GM21737 (cell line): Measurements from ENCODE around the gene ABCC10.
"Not testable (repeated sequence)": the region's sequence is repeated elsewhere in the genome, so short reads cannot be mapped to it uniquely, and the experiment has no call there.

Experiments used
- ATAC-seq: cut with Tn5 transposase; IDR thresholded peaks from one replicate; pipeline ENCODE4 v1.9.1; 2021; ENCODE audit warnings: mild to moderate bottlenecking, moderate library complexity; ENCODE audit not compliant: unreplicated experiment

Gene ABCC10

DNA sequence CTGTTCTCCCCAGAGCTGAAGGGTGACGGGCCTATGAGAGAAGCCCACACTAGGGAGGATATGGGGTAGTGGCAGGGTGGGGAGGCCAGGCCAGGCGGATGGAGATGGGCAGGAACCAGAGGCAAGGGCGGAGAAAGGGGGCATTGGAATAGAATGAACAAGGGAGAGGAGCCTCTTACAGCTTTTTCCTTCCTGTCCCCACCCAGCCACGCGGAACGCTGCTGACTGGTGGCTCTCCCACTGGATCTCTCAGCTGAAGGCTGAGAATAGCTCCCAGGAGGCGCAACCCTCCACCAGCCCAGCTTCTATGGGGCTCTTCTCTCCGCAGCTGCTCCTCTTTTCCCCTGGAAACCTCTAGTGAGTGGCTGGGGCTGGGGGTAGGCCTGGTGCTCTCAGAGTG, 17.2 kb downstream of the ABCC10 start:
- no peak for ATAC-seq

DNA sequence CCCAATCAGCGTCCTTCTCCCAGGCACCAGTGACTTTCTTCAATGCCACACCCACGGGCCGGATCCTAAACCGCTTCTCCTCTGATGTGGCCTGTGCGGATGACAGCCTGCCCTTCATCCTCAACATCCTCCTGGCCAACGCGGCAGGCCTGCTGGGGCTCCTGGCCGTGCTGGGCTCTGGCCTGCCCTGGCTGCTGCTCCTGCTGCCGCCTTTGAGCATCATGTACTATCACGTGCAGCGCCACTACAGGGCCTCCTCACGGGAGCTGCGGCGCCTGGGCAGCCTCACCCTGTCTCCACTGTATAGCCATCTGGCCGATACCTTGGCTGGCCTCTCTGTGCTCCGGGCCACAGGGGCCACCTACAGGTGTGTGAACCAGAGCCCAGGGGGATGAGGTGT, 18.2 kb downstream of the ABCC10 start:
- no peak for ATAC-seq

DNA sequence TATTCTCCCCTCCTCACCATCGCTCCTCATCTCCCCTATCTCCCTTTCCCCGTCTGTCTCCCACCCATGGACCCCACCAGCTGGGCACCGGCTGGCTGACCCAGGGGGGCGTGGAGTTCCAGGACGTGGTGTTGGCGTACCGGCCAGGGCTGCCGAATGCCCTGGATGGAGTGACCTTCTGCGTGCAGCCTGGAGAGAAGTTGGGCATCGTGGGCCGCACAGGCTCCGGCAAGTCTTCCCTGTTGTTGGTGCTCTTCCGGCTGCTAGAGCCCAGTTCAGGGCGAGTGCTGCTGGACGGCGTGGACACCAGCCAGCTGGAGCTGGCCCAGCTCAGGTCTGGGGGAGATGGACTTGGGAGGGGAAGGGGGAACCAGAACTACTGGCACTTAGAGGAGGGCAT, 20.3 kb downstream of the ABCC10 start:
- ATAC-seq = no peak

DNA sequence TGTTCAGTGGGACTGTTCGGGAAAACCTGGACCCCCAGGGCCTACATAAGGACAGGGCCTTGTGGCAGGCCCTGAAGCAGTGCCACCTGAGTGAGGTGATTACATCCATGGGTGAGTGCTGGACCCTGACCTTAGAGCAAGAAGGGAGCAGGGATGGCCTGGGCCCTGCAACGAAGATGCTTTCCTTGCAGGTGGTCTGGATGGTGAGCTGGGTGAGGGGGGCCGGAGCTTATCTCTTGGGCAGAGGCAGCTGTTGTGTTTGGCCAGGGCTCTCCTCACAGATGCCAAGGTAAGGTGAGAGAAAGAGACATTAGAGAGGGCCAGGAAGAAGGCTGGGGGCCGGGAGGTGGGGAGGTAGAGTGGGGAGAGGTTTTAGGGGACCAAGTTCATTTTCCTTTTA, 21.6 kb downstream of the ABCC10 start:
- no peak for ATAC-seq

DNA sequence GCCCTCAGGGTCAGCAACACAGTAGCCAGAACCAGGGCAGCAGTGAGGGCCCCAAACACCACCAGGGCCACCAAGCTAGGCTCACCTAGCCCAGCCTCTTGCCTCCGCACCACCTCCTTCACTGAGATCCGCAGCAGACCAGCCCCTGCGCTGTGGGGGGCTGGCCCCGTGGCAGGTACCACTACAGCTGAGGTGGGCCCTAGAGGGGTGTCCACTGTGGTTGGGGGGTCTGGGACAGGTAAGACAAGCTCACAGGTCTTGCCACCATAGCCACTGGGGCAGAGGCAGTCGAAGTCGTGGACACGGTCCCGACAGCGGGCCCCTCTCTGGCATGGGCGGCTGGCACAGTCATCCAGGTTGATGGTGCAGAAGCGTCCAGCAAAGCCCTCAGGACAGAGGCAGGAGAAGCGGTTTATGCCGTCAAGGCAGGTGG, 23.4 kb downstream of the ABCC10 start:
- no peak for ATAC-seq

DNA sequence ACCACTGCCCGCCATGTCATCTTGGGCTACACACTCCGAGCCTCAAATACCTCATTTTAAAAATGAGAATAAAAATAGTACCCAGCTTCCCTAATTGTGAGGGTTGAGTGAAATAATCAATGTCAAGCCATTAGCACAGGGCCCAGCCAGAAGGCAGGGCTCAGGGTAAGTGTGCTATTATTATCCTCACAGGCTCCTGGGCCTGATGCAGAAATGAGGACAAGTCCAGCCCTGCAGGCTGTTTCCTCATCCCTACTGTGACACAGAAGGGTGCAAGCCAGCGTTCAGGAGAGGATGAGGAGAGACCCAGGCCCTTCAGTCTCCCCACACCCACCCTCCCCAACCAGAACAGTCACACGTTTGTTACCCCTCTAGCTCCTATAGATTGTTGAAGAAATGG, 24.0 kb downstream of the ABCC10 start:
- no peak for ATAC-seq

DNA sequence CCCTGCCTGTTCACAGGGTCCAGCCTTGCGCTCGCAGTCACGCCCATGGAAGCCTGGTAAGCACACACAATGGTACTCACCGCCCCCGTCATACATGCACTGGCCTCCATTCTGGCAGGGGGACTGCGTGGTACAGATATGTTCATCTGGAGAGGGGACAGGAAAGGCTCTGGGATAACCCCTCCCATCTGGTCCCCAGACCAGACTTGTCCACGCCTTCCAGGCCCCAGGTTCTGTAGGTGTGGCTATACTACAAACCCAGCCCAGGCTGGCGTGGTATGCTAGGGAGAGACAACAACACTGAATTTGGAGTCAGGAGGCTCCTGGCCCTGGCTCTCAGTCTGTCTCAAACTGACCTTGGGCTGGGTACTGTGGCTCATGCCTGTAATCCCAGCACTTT, 24.6 kb downstream of the ABCC10 start:
- no peak for ATAC-seq

DNA sequence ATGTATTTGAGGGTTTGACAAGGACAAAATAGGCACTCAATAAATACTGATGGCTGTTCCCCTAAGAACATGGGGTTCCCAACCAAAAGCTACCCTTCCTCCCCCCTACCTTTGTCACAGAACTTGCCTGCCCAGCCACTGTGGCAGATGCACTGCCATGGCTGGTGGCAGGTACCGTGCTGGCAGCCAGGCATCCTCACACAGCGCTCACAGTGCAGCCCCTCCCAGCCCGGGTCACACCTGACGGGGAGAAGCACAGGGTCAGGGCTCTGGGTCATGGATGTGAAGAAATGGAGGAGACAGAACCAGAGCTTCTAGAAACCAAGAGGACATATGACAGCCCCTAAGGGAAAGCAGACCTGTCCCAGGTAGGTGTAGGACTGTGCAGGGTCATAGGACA, 25.6 kb downstream of the ABCC10 start:
- ATAC-seq = no peak

DNA sequence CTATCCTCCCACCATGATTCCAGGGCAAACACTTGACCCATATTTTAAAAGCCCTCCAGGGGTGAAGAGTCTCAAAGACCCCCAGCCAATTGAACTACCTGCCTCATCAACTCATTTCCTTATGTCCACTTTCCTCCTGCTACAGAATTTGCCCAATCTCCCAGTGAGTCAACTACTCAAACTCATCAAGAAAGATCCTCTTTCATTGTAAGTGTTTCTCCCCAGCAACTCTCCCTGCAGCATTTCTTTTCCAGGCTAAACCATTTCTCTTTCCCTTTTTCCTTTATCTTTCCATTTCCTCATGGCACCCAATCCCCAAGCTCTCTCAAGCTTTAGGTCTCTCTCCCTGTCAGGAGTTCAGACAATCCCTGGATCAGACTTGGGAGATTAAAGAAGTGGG, 26.5 kb downstream of the ABCC10 start:
- no peak for ATAC-seq

DNA sequence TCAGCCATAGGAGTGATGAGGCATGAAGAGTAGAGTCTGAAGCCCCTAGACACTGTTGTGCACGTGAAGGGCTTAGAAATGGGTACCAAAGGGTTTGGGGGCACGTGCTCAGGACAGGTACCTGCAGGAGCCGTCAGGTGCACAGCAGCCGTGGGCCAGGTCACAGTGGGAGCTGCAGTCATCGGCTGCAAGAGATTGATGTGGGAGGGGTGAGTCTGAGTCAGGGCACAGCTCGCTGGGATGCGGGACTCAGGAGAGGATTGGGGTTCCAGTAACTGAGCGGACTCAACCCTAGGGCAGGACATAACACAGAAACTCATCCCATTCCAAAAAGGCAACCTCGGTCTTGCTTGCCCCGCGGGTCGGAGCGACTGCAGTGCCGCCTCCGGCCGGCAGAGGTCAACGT, 27.0 kb downstream of the ABCC10 start:
- no peak for ATAC-seq

DNA sequence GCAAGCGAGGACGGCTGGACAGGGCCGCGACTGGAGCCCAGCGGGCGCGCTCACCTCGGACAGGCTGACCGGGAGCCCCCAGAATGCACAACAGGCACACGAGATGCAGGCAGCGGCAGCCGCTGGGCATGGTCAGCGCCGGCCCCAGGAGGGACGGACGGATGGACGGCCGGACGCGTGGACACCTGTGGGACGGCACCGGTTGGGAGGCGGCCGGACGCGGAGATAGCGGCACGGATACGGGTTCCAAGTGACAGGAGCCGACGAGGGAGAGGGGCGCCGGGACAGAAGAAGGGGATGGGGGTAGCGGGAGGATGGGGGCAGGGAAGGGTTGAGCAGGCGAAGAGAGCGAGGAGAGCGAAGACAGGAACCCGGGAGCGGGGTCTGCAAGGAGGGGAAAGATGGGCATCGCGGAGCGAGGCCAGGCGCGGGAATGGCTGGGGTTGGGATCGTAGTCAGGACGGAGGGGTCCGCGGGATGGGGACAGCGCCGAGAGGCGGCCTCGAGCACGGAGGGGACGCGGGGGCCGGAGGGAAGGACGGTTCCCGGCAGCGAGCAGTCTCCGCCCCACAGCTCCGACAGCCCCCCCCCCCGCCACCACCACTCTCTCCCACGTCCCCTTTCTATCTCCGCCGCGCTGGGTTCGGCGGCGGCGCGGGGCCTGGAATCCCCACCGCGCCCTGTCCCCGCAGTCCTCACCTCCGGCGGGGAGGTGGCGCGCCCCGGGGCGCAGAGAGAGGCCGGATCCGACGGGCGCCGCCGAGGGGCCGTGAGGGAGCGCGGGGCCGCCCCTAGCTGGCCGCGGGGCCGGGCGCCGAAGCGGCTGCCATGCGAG, 27.6 kb downstream of the ABCC10 start:
- ATAC-seq = no peak

DNA sequence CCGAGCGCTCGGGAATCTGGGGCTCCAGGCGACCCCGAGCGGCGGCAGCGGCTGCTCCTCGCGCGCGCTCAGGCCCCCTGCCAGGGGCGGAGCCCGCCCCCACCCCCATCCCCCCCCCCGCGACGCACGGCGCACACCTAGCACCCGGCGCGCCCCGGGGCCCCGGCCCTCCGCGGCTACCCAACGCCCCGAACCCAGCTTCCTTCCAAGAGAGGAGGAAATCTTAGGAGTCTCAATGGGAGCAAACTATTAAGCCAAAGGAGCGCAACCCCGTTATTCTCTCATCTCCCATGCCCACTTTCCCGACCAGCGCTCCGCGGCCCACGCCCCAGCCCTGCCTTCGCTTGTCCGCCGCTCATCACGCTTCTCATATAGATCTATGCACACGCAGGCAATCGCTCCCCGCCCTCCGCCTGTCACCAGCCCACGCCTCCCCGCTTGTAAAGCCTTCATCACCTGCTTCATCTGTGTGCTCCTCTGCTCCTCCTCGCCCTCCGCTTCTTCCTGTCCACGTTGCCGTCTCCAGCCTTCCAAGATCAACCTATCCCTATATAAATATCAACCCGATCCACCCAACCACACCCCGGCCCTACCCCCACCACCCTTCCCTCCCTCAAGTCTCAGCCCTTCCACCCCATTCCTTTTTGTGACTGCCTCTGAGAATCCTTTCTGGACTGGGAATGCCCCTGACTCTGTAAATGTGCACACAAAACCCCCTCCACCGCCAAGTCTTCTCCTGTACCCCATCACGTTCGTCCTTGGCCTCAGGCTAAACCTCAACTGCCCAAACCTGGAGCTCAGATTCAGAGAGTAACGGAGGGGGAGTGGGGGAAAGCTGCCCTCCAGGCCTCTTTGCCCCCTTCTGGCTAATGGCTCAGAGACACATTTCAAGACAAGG, 28.4 kb downstream of the ABCC10 start, which contains the start of gene DLK2:
TSS of gene DLK2 (minus strand) at position 18 of the 898 bp plus-strand sequence. CDS start 723 bp downstream, outside the sequence.
- no peak for ATAC-seq

DNA sequence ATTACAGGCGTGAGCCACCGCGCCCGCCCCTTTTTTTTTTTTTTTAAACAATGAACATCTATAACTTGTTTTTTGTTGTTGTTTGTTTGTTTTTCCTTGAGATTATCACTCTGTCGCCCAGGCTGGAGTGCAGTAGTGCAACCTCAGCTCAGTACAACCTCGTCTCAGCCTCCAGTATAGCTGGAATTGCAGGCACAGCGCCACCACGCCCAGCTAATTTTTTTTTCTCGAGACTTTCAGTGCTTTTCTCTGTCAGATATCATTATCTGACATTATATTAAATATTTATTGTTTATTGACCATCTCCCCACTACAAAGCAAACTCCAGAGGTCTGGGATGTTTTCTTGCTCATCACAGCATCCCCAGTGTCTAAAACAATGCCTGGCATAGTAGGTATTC, 30.3 kb downstream of the ABCC10 start:
- no peak for ATAC-seq

DNA sequence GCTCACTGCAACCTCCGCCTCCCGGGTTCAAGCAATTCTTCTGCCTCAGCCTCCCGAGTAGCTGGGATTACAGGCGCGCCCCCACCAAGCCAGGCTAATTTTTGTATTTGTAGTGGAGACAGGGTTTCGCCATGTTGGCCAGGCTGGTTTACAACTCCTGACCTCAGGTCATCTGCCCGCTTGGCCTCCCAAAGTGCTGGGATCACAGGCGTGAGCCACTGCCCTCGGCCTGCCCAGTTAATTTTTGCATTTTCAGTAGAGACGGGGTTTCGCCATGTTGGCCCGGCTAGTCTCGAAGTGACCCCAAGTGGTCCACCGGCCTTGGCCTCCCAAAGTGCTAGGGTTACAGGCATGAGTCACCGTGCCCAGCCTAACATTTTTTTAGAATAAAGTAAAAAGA, 30.8 kb downstream of the ABCC10 start:
- ATAC-seq = not testable (repeated sequence)

DNA sequence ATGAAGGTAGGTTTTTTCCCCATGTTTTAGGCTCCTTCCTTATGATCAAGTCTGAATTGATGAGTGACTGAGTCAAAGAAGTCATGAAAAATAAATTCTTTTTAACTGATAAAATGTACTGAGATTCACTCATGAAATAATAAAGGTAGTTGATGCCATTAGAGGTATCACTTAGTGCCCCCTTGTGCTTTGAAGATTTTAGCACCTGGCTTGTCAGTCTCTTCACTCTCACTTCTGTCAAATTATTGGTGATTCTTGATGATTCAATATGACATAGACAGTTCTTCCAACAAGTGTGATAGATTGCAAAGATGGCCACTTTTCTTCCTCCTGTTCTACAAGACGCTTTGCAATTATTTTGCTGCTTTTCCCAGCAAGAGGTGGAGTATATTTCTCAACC, 32.2 kb downstream of the ABCC10 start:
- ATAC-seq = no peak

DNA sequence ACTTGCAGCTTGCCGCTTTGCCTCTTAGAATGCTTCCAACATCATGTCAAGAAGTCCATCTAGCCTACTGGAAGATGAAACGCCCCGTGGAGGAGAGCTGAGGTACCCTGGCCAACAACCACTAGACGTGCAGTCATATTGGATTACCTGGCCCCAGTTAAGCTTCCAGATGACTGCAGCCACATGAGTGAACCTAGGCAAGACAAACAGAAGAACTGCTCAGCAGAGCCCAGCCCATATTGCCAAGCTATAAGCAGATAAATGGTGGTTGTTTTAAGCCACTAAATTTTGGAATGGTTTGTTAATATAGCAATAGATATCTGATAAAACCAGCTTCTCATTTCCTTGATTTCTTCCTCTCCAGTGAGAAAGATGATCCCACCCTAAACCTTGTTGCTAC, 32.7 kb downstream of the ABCC10 start:
- ATAC-seq = no peak

DNA sequence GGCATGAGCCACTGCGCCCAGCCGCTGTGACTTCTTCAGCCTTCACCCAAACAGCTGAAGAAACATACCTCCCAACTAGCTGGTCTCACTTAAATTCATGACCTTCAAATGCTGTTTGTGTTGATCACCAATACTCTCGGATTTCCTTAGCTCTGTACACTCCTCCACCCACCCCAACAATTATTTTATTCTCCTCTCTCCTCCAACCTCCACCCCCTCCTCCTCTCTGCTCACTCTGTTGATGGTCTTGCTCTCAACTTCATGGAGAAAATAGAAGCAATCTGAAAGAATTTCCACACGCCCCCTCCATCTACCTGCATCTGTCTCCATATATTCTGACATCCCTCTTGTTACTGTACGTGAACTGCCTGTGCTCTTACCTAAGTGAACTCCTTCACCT, 34.6 kb downstream of the ABCC10 start:
- no peak for ATAC-seq

DNA sequence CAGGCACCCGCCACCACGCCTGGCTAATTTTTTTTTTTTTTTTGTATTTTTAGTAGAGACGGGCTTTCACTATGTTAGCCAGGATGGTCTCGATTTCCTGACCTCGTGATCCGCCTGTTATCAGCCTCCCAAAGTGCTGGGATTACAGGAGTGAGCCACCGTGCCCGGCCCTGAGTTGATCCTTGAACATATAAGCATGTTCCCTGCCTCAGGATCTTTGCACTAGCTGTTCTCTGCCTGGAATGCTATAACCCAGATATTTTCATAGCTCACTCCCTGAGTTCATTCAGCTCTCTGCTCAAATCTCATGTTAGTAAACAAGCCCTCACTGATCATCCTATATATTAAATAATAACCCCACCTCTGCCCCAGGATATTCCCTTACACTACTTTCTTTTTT, 37.0 kb downstream of the ABCC10 start:
- ATAC-seq = no peak

DNA sequence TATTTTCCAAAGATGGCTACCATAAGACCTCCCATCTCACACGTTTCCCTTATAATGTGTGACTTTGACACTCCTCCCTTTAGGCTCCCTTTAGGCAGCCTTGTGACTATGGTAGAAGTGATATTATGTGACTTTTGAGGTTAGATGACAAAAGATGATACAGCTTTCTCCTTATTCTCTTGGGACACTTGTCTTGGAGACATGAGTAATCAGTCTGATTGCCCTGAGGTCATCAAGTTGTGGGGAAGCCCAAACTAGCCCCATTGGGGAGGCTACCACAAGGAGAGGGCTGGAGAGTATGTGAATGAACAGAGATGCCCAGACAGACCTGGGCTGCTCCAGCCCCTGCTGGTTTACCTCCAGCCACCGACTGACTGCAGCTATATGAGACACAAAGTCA, 38.6 kb downstream of the ABCC10 start:
- ATAC-seq = no peak

DNA sequence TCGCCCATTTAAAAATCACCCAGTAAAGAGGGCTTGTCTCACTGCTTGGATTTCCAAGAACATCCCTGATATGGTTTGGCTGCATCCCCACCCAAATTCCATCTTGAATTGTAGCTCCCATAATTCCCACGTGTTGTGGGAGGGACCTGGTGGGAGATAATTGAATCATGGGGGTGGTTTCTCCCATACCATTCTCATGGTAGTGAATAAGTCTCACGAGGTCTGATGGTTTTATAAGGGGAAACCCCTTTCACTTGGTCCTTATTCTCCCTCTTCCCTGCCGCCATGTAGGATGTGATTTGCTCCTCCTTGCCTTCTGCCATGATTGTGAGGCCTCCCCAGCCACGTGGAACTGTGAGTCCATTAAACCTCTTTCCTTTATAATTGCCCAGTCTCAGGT, 39.9 kb downstream of the ABCC10 start:
- ATAC-seq = not testable (repeated sequence)

DNA sequence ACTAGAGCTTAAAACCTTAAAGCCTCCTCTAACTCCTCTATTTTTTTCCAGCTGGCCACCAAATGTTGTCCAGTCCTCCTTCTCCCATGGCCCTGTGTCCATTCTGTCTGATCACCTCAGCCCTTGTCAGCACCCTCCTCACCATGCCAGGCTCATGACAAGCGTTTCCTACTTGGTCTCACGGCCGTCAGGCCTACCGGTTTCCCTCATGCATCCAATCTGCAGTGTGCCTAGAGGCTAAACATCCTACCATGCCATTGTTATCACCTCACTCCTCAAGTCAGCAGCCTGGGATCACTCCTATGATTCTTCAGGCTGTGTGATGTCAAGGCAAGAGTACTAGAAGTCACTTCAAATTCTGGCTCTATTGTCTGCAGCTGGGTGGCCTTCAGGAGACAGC, 40.4 kb downstream of the ABCC10 start:
- ATAC-seq = no peak

DNA sequence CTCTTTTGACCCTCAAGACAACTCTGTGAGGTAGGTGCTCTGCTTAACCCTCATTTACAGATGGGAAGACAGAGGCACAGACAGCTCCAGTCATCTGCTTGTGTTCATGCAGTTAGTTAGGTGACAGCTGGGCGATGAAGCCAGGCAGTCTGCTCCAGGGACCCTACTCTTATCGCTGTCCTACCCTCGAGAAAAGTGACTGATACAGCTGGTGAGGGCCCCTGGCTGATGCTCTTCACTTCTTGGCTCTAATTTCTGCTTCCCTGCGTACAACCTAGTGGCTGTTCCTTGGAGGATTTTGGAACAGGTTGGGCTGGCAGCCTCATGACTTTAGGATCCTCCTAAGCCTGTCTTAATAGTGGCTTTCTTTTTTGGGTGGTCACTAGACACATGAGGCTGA, 40.9 kb downstream of the ABCC10 start:
- no peak for ATAC-seq
